Natural killer cell (primary cell): Measurements from ENCODE around the gene POFUT2. TPM values are rescaled to one million over a fixed set of nuclear protein-coding genes. Genes with fewer than 3 reads are reported as not detected.

Source experiments
- ATAC-seq, 3 donors: fragments of 150-1000 bp in 2 of 3; fragments of 200-7000 bp in 1 of 3; cut with Tn5 transposase; 1 replicate in 1 of 3; 2 replicates in 2 of 3; pipeline ENCODE4 v1.10.0; 2021; ENCODE audit warnings: mild to moderate bottlenecking in 2 of 3, moderate library complexity in 2 of 3
- DNase-seq, 2 donors: peaks; one replicate each; pipeline versions ENCODE4 v3.0.0 to v3.0.0-alpha.2; 2013 to 2021; ENCODE audit warnings: mixed read lengths in 1 of 2
- H3K27ac ChIP-seq: one replicate; pipeline ENCODE4 v1.5.1; 2013; ENCODE audit warnings: mild to moderate bottlenecking, low read length
- H3K27me3 ChIP-seq: one replicate; pipeline ENCODE4 v1.6.1; 2013; ENCODE audit warnings: low read length; ENCODE audit not compliant: control insufficient read depth, insufficient read depth
- H3K36me3 ChIP-seq: one replicate; pipeline ENCODE4 v1.6.1; 2013; ENCODE audit warnings: low read length; ENCODE audit not compliant: control insufficient read depth, insufficient read depth
- H3K4me1 ChIP-seq: one replicate; pipeline ENCODE4 v1.6.1; 2013; ENCODE audit warnings: low read length; ENCODE audit not compliant: control insufficient read depth, insufficient read depth
- H3K4me3 ChIP-seq: one replicate; pipeline ENCODE4 v1.5.1; 2013; ENCODE audit warnings: low read length
- H3K9me3 ChIP-seq: one replicate; pipeline ENCODE4 v1.6.1; 2013; ENCODE audit warnings: low read length; ENCODE audit not compliant: control insufficient read depth, insufficient read depth
- H3K27ac Mint-ChIP-seq, 2 donors: one replicate each; pipeline ENCODE4 v1.8.0; 2022; ENCODE audit warnings: mild to moderate bottlenecking in 2 of 2, mixed read lengths in 2 of 2, moderate library complexity in 1 of 2
- H3K27me3 Mint-ChIP-seq, 2 donors: one replicate each; pipeline ENCODE4 v1.8.0; 2022; ENCODE audit warnings: low read depth in 2 of 2, mixed read lengths in 2 of 2
- H3K36me3 Mint-ChIP-seq: one replicate; pipeline ENCODE4 v1.8.0; 2022; ENCODE audit warnings: mixed read lengths
- H3K4me1 Mint-ChIP-seq, 2 donors: one replicate each; pipeline ENCODE4 v1.8.0; 2022; ENCODE audit warnings: mixed read lengths in 2 of 2
- H3K4me3 Mint-ChIP-seq: one replicate; pipeline ENCODE4 v1.8.0; 2022; ENCODE audit warnings: mild to moderate bottlenecking, moderate library complexity, mixed read lengths
- H3K9me3 Mint-ChIP-seq, 2 donors: one replicate each; pipeline ENCODE4 v1.8.0; 2022; ENCODE audit warnings: mixed read lengths in 2 of 2
- WGBS: methylation state at CpG from one replicate; pipeline ENCODE4 v1.1.7; 2013; ENCODE audit warnings: missing lambda C conversion rate; ENCODE audit not compliant: insufficient coverage; 5-methylcytosine and 5-hydroxymethylcytosine counted together
- intact Hi-C: fragments of 100-400 bp; cut with micrococcal nuclease; formaldehyde crosslinking; loops from one replicate; pipeline ENCODE4 v1.14.2; 2022
- total RNA-seq, 4 donors: library from RNA; stranded (reverse); fragments of 120-200 nt in 1 of 4; gene quantifications; one replicate each; pipeline versions ENCODE4 v1.2.3 to v1.2.4, GENCODE V29; 2013 to 2022
- TF ChIP-seq, protein P1 (sequence below): fragments of 200-600 bp; IDR thresholded peaks from one replicate; pipeline ENCODE4 v1.8.0; 2022; ENCODE audit warnings: antibody characterized with exemption

POFUT2 gene
- total RNA-seq, 3 donors from 2014 or later (not counting 1 experiment from before 2014, with no cell fraction given) = 41.4 to 46.0 (median 43.3) TPM

DNA sequence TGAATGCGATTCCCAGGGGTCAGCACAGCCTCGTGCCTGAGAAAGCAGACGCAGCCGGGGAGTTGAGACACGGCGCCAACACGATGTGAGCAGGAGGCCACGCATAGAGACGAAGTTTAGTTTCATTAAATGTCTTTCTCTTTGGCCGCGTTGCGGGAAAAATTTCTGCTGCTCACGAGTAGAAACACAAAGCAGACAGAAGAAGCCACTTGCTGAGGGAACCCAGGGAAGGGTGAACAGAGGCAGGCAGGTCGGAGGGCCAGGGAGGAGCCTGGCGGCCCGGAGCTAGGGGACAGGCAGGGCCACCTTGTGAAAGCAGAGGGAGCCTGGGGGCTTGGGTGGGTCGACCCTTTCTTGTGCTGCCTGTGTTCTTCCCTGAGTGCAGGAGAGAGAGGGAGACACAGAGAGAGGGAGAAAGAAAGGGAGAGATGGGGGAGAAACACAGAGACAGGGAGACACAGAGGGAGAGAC is 33.2 kb downstream of the POFUT2 start:
- H3K36me3 ChIP-seq = no peaks in the 10 kb centered on the region
- no peaks in the 10 kb centered on the region for H3K36me3 Mint-ChIP-seq
- H3K9me3 ChIP-seq = no peaks in the 10 kb centered on the region
- no peak overlapping the region for H3K4me3 Mint-ChIP-seq
- H3K27ac ChIP-seq = no peak overlapping the region
- peaks cover 8 to 33% of the 10 kb centered on the region in 2 donors for H3K27me3 Mint-ChIP-seq
- TF ChIP-seq, protein P1, sequence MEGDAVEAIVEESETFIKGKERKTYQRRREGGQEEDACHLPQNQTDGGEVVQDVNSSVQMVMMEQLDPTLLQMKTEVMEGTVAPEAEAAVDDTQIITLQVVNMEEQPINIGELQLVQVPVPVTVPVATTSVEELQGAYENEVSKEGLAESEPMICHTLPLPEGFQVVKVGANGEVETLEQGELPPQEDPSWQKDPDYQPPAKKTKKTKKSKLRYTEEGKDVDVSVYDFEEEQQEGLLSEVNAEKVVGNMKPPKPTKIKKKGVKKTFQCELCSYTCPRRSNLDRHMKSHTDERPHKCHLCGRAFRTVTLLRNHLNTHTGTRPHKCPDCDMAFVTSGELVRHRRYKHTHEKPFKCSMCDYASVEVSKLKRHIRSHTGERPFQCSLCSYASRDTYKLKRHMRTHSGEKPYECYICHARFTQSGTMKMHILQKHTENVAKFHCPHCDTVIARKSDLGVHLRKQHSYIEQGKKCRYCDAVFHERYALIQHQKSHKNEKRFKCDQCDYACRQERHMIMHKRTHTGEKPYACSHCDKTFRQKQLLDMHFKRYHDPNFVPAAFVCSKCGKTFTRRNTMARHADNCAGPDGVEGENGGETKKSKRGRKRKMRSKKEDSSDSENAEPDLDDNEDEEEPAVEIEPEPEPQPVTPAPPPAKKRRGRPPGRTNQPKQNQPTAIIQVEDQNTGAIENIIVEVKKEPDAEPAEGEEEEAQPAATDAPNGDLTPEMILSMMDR = no peak
- 92% methylated on average over 17 of the region's 17 CpGs for WGBS
- intact Hi-C loops = no loop called here
- no peaks in the 10 kb centered on the region for H3K9me3 Mint-ChIP-seq
- ATAC-seq (no peak), DNase-seq (no peak)
- H3K4me1 ChIP-seq = peaks cover 38% of the 10 kb centered on the region
- H3K27ac Mint-ChIP-seq = no peak overlapping the region
- peaks cover 13% of the 10 kb centered on the region for H3K27me3 ChIP-seq
- no peak overlapping the region for H3K4me3 ChIP-seq
- peaks cover 5 to 25% of the 10 kb centered on the region in 2 donors for H3K4me1 Mint-ChIP-seq

- Histone ChIP-seq H3K27me3 (peaks cover 8% of the 10 kb centered on the region), H3K4me3 (no peak overlapping the region), H3K9me3 (no peaks in the 10 kb centered on the region), H3K27ac (no peak overlapping the region), H3K36me3 (no peaks in the 10 kb centered on the region), H3K4me1 (peaks cover 38% of the 10 kb centered on the region)
- DNase-seq = no peak
- intact Hi-C loops = no loop called here
- TF ChIP-seq, protein P1 = no peak
- Mint-ChIP-seq H3K27me3 (peaks cover 13 to 36% of the 10 kb centered on the region in 2 donors), H3K27ac (no peak overlapping the region), H3K36me3 (no peaks in the 10 kb centered on the region), H3K4me3 (no peak overlapping the region), H3K4me1 (peaks cover 5 to 25% of the 10 kb centered on the region in 2 donors), H3K9me3 (no peaks in the 10 kb centered on the region)
- WGBS = 94% methylated on average over 28 of the region's 28 CpGs
- no peak for ATAC-seq
These were observed 33.8 kb downstream of the POFUT2 start for GRCh38 chr21:45253633-45254459.

DNA sequence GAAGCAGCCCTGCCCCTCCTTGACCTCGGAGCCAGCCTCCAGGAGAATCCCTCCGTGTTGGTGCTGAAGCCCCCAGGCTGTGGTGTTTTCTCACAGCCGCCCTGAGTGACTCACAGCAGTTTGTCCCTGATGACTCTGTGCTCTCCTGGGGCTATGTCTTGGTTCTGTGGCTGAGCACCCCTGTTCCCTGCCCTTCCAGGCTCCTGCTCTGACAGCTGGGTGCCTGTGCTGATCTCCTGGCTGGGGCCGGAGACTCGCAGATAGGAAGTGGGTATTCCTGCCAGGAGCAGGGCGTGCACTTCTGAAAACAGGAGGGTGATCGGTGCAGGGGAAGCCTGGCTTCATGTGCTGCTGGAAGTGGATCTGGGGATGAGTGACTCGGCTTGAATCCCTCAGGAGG is 34.5 kb downstream of the POFUT2 start:
- ATAC-seq (no peak), DNase-seq (no peak)
- Mint-ChIP-seq H3K27me3 (peaks cover 18 to 35% of the 10 kb centered on the region in 2 donors), H3K4me3 (no peak overlapping the region), H3K9me3 (no peaks in the 10 kb centered on the region), H3K27ac (no peak overlapping the region), H3K36me3 (no peaks in the 10 kb centered on the region), H3K4me1 (peaks cover 5 to 25% of the 10 kb centered on the region in 2 donors)
- Histone ChIP-seq H3K9me3 (no peaks in the 10 kb centered on the region), H3K27ac (no peak overlapping the region), H3K36me3 (no peaks in the 10 kb centered on the region), H3K4me1 (peaks cover 34% of the 10 kb centered on the region), H3K27me3 (peaks cover 8% of the 10 kb centered on the region), H3K4me3 (no peak overlapping the region)
- WGBS = 71% methylated on average over 8 of the region's 8 CpGs
- TF ChIP-seq, protein P1 = no peak
- intact Hi-C loops = no loop called here
